ENCODE data around the gene JAG1.

Gene JAG1

DNA sequence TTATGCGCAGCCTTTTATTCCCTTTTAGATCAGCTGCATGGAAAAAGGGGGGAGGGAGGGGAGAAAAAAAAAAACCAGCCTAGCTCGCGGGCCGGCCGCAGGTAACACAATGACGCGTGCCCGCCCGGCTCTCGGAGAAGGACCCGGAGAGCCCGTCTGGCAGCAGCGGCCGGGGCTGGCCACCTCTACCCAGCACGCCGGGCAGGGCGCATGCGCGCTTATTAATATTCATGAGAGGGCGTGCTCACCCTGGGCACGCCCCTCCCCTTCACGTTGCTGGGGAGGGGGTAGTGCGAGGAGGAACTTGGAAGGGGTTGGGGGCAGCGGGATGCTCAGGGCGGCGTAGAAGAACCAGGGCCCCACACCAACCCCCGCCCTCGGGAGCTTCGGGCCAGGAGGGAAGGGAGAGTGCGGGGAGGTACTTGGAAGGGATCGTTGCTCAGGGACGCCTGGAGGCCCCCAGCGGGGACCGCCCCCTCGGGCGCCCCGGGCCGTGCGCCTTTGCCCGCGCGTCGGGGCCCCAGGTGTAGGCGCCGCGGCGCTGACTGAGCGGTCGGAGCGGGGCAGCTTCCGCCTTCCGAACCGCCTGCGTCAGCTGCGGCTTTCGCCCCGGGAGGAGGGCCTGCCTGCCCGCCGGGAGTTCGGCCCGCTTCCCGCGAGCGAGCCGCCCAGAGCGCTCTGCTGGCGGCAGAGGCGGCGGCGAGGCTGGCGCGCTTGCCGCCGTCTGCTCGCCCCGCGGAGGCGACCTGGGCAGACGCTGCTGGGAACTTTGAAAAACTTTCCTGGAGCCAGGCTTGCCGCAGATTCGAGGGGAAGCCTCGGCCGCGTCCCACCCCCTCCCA lies at the start of gene JAG1:
Gene JAG1 (minus strand): TSS at position 158 of the 842 bp plus-strand sequence. CDS start 469 bp downstream, outside the sequence.
- no peak for DNase-seq (ENCODE audit: low read depth in 2 of 2, low spot score in 1 of 2)

DNA sequence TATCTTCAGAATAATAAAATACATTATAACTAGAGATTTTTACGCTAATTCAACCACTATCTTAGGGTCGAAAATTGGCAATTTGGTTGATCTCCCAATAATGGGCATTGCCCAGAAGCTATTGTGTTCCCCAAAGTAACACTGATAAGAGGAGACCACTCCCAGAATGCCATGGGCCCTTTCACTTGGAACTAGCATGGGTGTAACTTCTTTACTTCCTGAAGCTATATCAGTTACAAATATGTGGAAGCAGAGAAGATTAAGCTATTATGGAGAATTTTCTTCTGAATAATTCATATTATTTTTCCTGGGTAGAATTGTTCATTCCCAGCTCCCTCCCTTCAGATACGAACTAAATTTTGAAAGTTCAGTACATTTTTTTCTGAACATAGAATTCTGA lies 48.2 kb upstream of the JAG1 start:
- no peak for DNase-seq (ENCODE audit: low read depth in 2 of 2, low spot score in 1 of 2)

DNA sequence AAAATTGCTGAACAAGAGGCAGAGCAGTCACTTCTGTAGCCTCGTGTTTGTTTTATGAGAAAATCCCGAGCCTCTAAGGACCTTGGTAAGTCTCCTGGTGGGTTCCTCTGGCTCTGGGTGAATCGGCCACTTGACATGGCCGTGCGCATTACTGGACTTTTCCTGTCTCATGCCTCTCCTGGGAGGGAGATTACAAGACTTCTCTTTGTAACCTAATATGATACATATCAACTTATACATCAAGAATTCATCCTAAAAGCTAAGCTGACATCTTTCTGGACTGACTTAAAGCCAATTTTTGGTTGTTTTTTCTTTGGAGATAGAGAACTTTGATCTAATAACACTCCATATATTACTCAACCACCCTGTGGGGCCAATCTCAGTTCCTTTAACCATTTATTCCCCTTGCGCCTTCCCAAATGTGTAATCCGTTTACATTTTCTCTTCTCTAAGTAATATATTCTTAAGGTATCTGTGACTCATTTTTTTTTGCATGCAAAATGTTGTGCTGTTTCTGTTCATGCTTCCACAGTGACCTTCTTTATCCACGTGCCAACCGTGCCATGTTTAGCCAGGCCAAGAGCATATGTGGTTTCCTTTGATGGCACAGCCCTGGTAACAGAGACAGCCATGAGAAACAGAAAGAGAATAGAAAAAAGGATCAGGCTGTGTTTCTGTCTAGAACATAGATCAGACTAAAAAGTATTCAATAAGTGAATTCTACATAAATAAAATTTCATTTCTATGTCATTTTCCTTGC lies 47.5 kb upstream of the JAG1 start:
- DNase-seq (ENCODE audit: low read depth in 2 of 2, low spot score in 1 of 2) = no peak

DNA sequence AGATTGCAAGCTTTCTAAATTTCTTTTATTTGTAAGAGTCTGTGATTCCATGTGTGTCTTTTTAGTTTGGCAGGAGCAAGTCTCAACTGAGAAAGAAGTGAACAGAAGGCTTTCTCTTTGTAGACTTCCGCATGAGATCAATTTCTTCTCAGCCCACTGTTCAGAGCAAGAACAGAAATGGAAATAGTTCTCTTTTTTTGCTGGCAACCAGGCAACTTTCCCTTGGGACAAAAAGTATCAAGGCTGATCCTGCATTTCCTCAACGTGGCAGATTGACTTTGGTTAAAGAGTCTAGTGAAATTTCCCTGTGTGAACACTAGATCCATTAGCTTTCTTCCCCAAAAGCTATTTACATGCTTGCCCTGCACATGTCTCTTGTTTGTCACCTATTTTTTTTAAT lies 46.8 kb upstream of the JAG1 start:
- DNase-seq (ENCODE audit: low read depth in 2 of 2, low spot score in 1 of 2) = no peak

DNA sequence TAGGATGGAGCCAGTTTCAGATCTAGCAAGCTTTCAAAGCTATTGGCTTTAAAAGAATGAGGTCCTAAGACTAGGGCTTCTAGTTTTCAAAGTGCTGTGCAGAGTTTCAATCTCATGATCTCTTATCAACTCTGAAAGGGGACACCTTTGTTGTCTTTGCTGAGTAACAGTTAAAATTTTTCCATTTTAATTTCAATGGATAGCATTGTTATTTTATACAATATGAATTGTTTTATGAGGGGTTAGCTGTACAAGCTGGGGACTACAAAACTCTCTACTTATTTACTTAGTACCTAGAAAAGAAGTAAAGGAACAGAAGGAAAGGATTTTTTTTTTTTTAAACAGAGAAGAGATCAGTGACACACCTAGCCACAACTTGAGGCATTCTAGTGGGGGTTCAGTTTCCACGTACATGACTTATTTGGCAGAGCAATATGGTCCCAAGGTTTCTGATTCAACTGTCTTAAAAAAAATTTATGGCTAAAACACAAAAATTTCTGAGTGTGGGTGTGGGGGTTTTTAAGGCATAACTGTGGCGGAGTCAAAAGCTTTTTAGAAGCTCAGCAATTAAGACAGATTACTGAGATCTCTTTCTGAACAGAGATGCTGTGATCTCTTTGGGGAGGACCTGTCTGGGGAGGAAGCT lies 46.1 kb upstream of the JAG1 start:
- no peak for DNase-seq (ENCODE audit: low read depth in 2 of 2, low spot score in 1 of 2)

DNA sequence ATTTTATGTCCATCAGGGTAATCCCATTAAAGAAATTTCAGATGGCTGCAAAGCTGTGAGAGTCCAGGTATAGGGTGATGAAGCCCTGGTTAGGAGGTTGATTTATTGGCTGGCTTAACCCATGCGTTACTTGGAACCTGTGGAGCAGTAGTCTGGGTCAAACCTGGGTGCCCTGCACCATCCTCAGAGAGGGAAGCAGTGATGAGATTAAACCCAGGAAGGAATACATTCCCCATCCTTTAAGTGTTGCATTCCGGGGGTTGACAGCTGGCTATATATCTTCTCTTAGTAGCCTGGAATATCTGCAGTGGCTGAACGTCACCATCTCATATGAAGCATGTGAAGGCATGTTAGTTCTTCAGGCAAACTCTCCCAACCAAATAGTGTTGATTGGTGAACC lies 44.9 kb upstream of the JAG1 start:
- DNase-seq (ENCODE audit: low read depth in 2 of 2, low spot score in 1 of 2) = no peak

DNA sequence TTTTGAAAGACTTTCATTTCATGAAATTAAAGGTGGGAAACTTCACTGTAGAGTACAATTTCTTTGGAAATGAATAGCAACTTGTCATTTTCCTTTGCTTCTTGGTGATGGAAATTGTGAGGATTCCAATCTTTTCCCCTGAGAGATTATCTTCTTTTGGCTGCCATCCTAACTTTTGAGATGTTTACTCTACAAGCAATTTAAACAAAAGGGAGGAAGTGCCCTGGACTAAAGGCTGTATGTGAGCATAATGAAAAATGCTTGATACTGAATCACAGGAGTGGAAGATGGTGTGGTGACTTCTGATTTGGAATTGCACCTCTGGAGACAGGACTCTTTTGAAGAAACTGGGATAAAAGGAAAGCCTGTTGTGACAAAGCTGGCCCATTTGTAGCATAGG lies 43.1 kb upstream of the JAG1 start:
- DNase-seq (ENCODE audit: low read depth in 2 of 2, low spot score in 1 of 2) = no peak

DNA sequence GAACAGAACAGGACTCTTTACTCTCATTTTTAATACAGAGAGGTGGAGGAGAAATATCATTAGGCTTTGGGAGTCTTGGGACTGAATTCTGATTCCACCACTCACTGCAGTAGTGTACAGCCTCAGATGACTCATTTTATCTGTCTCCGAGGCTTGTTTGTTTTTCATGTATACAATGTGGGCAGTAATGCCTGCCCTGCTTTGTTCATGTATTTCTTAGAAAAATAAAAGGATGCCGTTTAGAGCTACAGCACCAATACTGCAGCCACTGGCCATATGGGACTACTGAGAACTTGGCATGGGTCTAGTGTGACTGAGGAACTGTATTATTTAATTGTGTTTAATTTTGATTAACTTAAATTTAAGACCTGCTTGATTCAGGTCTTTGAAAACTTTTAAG lies 41.2 kb upstream of the JAG1 start:
- DNase-seq (ENCODE audit: low read depth in 2 of 2, low spot score in 1 of 2) = no peak

DNA sequence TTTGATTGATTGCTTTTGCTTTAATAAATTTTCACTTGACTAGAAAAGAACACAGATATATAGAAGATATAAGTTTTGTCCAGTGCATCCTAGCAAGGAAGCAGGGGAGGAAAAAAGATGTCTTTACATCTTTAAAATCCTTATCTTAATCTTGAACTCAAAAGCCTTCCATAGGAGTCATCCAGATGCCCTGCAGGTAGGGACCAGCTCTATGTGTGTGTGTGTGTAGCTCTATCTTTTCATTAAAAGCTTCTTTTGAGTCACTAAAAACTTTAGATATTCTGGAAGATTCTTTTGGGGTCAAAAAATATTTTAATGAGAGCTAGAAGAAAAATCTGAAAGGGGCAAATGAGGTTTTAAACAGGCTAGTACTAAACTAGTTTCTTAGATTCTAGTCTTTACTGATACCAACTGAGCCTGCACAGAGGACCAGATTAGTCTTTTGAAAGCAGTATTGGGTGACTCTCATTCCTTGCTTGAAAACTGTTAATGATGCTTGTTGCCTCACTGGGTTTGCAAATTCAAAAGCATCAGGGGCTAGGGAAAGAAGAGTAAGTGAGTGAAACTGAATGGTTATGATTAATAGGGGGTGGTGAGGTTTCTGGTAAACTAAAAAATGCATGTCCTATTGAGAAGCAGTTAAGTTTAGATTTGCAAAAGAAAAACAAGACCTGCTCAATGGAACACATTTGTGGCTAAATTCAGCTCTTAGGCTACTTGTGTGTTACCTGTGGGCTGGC lies 40.6 kb upstream of the JAG1 start:
- no peak for DNase-seq (ENCODE audit: low read depth in 2 of 2, low spot score in 1 of 2)

DNA sequence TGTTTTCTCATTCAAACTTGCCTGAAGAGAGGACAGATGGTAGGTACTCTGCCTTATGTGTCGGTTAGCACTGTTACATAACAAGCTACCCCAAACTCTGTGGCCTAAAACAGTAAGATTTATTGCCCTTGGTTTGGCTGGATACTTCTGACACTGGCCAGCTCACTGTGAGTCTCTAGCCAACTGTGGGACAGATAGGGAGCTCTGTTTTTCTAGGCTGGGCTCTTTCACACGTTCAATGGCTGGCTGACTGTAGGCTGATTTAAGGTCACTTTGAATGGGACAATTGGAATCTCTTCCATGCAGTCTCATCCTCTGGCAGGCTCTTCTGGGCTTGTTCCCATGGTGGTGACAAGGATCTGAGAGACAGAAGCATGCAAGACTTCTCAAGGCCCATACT lies 39.4 kb upstream of the JAG1 start:
- no peak for DNase-seq (ENCODE audit: low read depth in 2 of 2, low spot score in 1 of 2)

DNA sequence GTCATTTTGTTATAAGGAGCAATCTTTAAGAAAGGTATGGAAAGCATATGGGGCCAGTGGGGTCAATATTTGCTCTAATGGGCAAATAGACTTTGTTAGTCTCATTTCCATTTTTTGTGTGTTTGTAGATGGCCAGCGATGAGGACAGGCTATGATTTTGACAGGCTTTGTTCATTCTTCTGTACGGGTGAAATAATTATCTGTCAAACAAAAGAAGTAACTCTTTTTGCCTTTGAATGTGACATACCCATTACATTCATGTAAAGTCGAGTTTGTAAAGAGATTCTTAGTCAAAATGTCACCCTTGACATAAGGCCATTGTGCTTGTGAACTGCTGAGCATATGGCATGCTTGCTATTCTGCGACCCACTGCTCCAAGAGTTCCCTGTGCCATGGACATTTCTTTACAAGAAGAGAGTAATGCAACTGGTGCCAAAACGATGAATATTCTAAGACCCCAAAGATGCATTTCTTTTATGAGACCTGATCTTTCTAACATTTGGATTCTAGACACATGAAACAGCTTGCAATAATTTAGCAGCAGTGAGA lies 38.2 kb upstream of the JAG1 start:
- DNase-seq (ENCODE audit: low read depth in 2 of 2, low spot score in 1 of 2) = no peak

DNA sequence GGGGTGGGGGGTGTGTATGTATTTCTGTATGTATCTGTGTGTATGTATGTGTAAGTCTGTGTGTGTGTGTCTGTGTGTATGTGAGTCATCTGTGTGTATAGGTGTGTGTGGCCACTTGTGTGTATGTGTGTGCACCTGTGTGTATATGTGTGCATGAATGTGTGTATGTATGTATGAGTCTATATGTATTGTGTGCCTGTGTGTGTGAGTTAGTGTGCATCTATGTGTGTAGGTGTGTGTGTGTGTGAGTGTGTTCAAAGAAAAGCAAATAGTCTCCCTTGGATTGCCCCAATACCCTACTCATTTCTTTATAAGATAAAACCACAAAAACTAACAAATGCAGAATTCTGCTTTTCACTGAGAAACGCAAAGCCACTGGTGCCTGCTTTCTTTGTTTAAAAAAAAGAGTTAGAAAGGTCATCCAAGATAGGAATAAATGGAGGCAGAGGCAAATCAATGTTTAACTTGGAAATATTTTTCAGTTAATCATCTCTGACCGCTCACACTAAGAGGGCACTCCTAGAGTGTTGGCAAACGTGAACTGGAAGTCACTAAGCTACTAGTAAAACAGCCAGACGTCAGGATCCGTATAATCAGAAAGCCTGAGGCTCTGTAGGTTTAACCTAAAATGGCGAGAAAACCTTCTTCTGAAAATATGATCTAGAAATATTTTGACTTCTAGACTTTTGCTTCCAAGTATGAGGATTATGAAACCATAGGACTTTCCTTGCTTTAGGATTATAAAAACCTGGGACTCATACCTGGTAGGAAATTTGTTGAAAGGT lies 37.4 kb upstream of the JAG1 start:
- DNase-seq (ENCODE audit: low read depth in 2 of 2, low spot score in 1 of 2) = no peak

DNA sequence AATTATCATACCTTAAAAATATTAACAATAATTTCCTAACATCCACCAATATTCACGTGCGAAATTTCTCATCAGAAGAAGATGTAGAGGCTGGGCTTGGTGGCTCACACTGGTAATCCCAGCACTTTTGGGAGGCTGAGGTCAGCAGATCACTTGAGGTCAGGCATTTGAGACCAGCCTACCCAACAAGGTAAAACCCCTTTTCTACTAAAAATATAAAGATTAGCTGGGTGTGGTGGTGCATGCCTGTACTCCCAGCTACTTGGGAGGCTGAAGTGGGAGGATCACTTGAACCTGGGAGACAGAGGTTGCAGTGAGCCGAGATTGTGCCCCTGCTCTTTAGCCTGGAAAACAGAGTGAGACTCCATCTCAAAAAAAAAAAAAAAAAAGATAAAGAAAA lies 36.1 kb upstream of the JAG1 start:
- no peak for DNase-seq (ENCODE audit: low read depth in 2 of 2, low spot score in 1 of 2)

DNA sequence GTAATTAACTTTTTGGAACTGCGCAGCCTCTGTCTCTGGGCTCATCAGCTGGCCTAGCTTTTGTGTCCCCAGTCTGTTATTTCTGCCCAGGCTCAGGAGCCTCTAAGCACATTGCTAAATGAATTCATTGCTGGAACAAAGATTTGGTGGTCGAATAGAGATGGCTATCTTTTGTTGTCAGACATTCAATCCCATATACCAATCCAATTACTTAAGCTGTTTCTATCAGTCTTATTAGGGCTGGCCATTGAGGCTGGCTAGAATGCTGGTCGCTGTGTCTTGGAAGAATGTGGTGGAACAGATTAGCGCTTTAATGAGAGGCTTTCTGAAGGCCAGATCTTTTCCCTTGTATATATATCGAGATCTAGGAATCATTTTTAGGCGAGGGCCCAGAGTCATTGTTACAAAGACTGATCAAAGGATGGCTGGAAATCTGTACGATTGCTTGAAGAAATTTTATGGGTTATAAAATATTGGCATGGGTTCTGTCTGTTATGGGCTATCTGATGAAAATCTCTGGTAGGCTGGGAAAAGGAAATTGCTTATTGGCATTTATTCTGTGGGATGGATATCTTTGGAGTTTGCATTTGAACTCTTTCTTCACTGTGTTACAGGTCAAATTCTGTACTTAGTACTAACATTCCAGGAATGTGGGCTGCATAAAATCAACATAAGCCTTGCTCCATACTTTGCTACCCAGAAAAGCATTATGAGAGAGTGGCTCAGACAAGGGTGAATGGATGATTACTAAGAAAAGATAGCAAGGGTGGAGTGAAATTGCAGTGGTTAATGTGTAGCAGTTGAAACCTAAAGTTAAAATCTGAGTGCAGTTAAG lies 34.8 kb upstream of the JAG1 start:
- no peak for DNase-seq (ENCODE audit: low read depth in 2 of 2, low spot score in 1 of 2)

DNA sequence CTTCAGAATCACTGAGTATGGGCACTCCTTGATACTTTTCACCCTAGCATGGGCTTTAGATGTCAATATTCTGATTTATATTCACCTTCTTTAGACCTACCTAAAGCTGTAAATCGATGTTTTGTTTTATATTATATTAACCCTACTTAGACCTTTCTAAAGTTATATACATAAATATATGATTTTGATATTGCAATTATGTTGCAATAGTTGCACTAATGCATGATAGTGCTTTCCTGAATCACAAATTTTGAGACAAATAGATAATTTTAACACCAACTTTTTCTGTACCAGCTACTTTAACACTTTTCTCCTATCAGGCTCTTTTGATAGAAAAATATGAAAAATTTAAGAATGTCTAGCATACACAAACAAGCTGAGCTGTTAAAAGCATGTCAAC lies 34.0 kb upstream of the JAG1 start:
- DNase-seq (ENCODE audit: low read depth in 2 of 2, low spot score in 1 of 2) = no peak

DNA sequence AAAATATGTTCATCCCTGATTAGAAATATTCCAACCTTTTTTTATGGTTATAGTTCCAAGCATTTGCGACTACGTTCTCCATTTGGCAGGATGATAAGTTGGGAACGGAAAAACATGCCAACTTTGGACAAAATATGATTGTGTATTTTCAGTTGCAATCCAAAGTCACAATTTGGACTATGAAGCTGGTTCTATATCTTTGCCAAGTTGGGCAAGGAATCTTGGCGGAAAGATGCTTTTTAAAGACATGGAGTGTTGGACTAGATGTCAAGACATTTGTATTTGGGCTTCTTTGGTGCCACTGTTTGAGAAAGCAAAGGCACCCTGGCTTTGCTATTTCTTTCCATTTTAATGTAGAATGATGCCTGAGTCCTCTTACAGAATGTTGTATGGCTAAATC lies 33.3 kb upstream of the JAG1 start:
- DNase-seq (ENCODE audit: low read depth in 2 of 2, low spot score in 1 of 2) = no peak

DNA sequence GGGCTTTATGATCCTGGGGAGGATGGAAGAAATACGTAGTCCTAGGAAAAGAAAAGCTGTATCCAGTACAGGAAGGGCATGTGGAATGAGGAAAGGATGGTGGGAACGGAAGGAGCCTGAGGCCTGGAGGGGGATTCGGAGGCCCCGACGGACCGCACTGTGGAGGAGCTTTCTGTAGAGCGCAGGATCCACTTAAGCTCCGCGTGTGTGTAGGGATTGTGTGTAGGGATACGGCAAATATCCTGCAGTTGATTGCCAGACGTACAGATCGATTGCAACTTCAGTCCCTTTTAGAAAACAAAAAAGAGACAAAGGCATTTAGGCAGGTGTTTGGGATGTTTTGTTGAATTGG lies 32.6 kb upstream of the JAG1 start:
- DNase-seq (ENCODE audit: low read depth in 2 of 2, low spot score in 1 of 2) = no peak

DNA sequence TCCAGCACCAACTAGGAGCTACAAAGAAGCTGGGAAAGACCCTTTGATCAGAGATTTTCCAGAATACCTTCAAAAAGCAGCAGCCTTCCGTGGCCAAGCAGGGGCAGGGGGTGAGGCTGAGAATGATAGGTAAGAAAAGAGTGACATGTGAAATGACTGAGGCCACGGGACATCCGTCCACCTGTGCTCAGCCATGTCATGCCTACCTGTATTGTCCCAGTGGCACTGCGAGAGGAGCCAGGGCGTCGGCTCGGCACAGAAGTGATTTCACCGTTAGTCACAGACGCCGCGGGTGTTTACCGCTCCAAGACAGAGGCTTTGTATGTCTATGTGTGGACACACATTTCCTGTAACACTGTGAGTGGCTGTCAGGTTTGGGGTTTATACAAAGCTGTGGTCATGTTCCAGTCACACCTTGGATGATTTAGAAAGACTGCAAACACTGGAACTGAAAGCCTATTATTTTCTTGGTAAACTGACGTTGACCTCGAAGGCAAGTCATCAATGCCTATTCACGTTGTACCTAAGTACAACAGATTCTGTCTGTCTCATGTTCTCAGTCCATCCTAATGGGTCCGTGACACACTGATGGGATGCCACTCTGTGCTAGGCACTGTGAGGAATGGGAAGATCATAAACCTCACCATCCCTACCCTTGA lies 32.1 kb upstream of the JAG1 start:
- no peak for DNase-seq (ENCODE audit: low read depth in 2 of 2, low spot score in 1 of 2)

DNA sequence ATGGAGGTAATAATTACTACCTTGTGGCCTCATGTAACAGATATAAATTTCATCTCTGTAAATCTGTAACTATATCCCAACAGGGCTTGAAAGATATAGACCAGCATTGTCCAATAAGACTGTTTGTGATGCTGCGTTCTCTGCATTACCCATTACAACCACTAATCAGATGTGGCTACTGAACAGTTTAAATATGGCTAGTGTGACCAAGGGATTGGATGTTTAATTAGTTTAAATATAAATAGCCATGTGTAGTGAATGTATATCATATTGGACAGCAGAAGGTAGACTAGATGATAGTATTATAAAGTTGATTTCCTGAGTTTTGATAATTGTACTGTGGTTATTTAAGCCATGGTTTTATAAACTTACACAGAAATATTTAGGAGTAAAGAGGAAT lies 27.8 kb upstream of the JAG1 start:
- DNase-seq (ENCODE audit: low read depth in 2 of 2, low spot score in 1 of 2) = no peak
